Stomach (tissue), 4 donors: ENCODE results near the gene HMGCS2.

Source experiments
- POLR2AphosphoS5 ChIP-seq, 3 donors: sonication (generic); formaldehyde crosslinking; IDR thresholded peaks; one replicate each; pipeline ENCODE4 v1.6.1; 2016; ENCODE audit warnings: antibody characterized with exemption in 3 of 3
- TF ChIP-seq, protein P1 (sequence below), 7 experiments: fragments of 450-650 bp in 4 of 7; fragments of 200-600 bp in 3 of 7; sonication (generic) in 3 of 7; IDR thresholded peaks; one replicate each; pipeline ENCODE4 v1.5.1; 2016 to 2019; ENCODE audit warnings: antibody characterized with exemption in 7 of 7, control low read depth in 2 of 7, mild to moderate bottlenecking in 1 of 7

- TF ChIP-seq, protein P1, sequence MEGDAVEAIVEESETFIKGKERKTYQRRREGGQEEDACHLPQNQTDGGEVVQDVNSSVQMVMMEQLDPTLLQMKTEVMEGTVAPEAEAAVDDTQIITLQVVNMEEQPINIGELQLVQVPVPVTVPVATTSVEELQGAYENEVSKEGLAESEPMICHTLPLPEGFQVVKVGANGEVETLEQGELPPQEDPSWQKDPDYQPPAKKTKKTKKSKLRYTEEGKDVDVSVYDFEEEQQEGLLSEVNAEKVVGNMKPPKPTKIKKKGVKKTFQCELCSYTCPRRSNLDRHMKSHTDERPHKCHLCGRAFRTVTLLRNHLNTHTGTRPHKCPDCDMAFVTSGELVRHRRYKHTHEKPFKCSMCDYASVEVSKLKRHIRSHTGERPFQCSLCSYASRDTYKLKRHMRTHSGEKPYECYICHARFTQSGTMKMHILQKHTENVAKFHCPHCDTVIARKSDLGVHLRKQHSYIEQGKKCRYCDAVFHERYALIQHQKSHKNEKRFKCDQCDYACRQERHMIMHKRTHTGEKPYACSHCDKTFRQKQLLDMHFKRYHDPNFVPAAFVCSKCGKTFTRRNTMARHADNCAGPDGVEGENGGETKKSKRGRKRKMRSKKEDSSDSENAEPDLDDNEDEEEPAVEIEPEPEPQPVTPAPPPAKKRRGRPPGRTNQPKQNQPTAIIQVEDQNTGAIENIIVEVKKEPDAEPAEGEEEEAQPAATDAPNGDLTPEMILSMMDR (IDR thresholded peaks at IDR 0.05): no peak
- no peak for TF ChIP-seq POLR2AphosphoS5 (IDR thresholded peaks at IDR 0.05)
Measured at GRCh38 chr1:119742677-119743076, 26.0 kb downstream of the HMGCS2 start.
